ENCODE measurements around the gene TRPV3.

- TF ChIP-seq CTCF (IDR thresholded peaks at IDR 0.05), result no peak
- no peak for TF ChIP-seq POLR2A (IDR thresholded peaks at IDR 0.05)
- no peak for TF ChIP-seq EP300 (IDR thresholded peaks at IDR 0.05)
Observed at GRCh38 chr17:3596804-3597464, 39.3 kb upstream of the TRPV3 start.
